ENCODE measurements around the gene EREG.

EREG gene

GRCh38 chr4:74426101-74426500, 61.2 kb downstream of the EREG start:
- peak; percentile 89 for DNase-seq (ENCODE audit: low read depth)

GRCh38 chr4:74428276-74428675, 63.3 kb downstream of the EREG start:
- no peak for DNase-seq (ENCODE audit: low read depth)

- peak; percentile 22 for DNase-seq (ENCODE audit: low read depth)
These were observed 66.3 kb downstream of the EREG start for GRCh38 chr4:74431113-74431826.

- DNase-seq (ENCODE audit: low read depth), result no peak
These were observed 68.1 kb downstream of the EREG start for GRCh38 chr4:74433043-74433442.

- DNase-seq (ENCODE audit: low read depth), result no peak
These were observed 68.7 kb downstream of the EREG start for GRCh38 chr4:74433541-74434172.

- no peak for DNase-seq (ENCODE audit: low read depth)
These were observed 70.4 kb downstream of the EREG start for GRCh38 chr4:74435296-74435695.

GRCh38 chr4:74437866-74438265, 72.9 kb downstream of the EREG start:
- no peak for DNase-seq (ENCODE audit: low read depth)
